ENCODE results near the gene DAPP1.

Gene DAPP1

DNA sequence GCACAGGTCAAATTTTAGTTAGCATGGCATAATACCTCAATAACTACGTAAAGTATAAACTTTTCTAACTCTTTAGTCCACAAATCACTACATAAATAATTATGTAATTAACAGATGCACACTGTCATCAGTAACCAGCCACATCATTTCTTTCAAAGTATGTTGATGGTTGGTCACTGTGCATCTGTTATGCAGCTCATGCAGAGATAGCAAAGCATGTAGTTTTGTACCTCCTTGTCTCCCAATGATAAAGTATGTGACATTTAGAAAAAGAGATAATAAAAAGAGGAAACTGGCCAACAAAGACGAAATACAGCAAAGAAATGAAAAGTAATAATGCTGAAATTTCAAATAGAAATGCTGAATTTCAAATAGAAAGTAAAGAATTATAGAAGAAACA is 74.7 kb downstream of the DAPP1 start:
- TF ChIP-seq, protein P1, sequence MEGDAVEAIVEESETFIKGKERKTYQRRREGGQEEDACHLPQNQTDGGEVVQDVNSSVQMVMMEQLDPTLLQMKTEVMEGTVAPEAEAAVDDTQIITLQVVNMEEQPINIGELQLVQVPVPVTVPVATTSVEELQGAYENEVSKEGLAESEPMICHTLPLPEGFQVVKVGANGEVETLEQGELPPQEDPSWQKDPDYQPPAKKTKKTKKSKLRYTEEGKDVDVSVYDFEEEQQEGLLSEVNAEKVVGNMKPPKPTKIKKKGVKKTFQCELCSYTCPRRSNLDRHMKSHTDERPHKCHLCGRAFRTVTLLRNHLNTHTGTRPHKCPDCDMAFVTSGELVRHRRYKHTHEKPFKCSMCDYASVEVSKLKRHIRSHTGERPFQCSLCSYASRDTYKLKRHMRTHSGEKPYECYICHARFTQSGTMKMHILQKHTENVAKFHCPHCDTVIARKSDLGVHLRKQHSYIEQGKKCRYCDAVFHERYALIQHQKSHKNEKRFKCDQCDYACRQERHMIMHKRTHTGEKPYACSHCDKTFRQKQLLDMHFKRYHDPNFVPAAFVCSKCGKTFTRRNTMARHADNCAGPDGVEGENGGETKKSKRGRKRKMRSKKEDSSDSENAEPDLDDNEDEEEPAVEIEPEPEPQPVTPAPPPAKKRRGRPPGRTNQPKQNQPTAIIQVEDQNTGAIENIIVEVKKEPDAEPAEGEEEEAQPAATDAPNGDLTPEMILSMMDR (IDR thresholded peaks at IDR 0.05; ENCODE audit: insufficient read depth, low read depth, low read length, missing control alignments), result no peak
- DNase-seq (ENCODE audit: low read depth), result no peak
- H3K4me3 ChIP-seq (ENCODE audit: low read length), result no peak overlapping the region

DNA sequence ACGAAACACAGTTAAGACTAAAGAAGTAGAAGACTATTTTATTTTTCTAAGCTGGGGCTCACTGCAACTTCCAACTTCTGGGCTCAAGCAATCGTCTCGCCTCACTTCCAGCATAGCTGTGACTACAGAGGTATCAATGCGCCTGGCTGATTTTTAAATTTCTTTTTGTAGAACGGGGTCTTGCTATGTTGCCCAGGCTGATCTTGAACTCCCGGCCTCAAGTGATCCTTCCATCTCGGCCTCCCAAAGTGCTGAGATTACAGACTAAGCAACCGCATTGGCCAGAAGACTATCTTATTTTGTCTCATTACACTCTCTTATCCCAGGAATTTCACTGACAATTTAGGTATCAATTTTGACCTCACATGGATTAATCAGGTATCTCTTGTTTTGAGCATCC is 76.4 kb downstream of the DAPP1 start:
- TF ChIP-seq, protein P1 (IDR thresholded peaks at IDR 0.05; ENCODE audit: insufficient read depth, low read depth, low read length, missing control alignments), result no peak
- H3K4me3 ChIP-seq (ENCODE audit: low read length), result peak overlapping the region; percentile 93
- no peak for DNase-seq (ENCODE audit: low read depth)

- TF ChIP-seq, protein P1 (IDR thresholded peaks at IDR 0.05; ENCODE audit: insufficient read depth, low read depth, low read length, missing control alignments), result no peak
- peak overlapping the region; percentile 93 for H3K4me3 ChIP-seq (ENCODE audit: low read length)
- DNase-seq (ENCODE audit: low read depth), result peak; percentile 26
These were observed 77.2 kb downstream of the DAPP1 start for GRCh38 chr4:99893839-99894160.

GRCh38 chr4:99894161-99894997 is 77.8 kb downstream of the DAPP1 start, which contains the start of gene LAMTOR3:
TSS of gene LAMTOR3 (minus strand) at chr4:99894427. CDS start at chr4:99893963, 464 bp downstream.
- DNase-seq (ENCODE audit: low read depth), result peak; percentile 94
- H3K4me3 ChIP-seq (ENCODE audit: low read length), result peak within 1 kb of the TSS; percentile 93
- TF ChIP-seq, protein P1 (IDR thresholded peaks at IDR 0.05; ENCODE audit: insufficient read depth, low read depth, low read length, missing control alignments), result no peak

DNA sequence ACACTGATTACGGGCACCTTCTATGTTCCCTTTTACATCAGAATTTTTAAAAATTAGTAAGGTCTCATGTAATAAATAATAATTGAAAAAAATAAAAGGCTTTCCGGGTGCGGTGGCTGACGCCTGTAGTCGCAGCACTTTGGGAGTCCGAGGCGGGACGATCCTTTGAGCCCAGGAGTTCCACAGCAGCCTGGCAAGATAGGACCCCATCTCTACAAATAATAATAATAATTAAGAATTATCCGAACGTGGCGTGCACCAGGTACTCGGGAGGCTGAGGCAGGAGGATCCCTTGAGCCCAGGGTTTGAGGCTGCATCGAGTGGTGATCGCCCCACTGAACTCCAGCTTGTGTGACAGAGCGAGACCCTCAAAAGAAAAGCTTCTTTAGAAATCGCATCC is 78.4 kb downstream of the DAPP1 start:
- H3K4me3 ChIP-seq (ENCODE audit: low read length), result peak overlapping the region; percentile 54
- TF ChIP-seq, protein P1 (IDR thresholded peaks at IDR 0.05; ENCODE audit: insufficient read depth, low read depth, low read length, missing control alignments), result no peak
- no peak for DNase-seq (ENCODE audit: low read depth)

GRCh38 chr4:99915449-99915848 is 98.8 kb downstream of the DAPP1 start:
- DNase-seq (ENCODE audit: low read depth), result no peak
- no peak overlapping the region for H3K4me3 ChIP-seq (ENCODE audit: low read length)
- TF ChIP-seq, protein P1 (IDR thresholded peaks at IDR 0.05; ENCODE audit: insufficient read depth, low read depth, low read length, missing control alignments), result no peak

DNA sequence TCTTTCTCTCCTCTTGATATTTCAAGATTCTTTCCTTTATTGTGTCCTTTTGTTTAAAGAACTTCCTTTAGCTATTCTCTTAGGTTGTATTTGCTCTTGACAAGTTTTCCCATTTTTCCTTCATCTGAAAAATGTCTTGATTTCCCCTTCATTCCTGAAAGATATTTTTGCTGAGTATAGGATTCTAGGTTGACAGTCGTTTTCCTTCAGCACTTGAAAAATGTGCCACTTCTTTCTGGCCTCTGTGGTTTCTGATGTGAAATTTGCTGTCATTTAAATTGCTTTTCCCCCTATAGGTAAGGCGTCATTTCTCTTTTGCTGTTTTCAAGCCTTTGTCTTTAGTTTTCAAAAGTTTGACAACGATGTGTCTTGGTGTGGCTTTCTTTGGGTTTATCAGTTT is 100.9 kb downstream of the DAPP1 start:
- TF ChIP-seq, protein P1 (IDR thresholded peaks at IDR 0.05; ENCODE audit: insufficient read depth, low read depth, low read length, missing control alignments), result no peak
- H3K4me3 ChIP-seq (ENCODE audit: low read length), result no peak overlapping the region
- no peak for DNase-seq (ENCODE audit: low read depth)

All from epithelial cell of esophagus (primary cell).